Sigmoid colon (tissue), 7 donors: ENCODE results near the gene AMER3. TPM values are rescaled to one million over a fixed set of nuclear protein-coding genes. Genes with fewer than 3 reads are reported as not detected.

Experiments
- DNase-seq: peaks from one replicate; pipeline ENCODE4 v3.0.0-alpha.2; 2019
- H3K27ac ChIP-seq, 4 donors: fragments of 200-600 bp; sonication (generic); one replicate each; pipeline ENCODE4 v1.5.1; 2016 to 2019; ENCODE audit warnings: mild to moderate bottlenecking in 1 of 4
- H3K27me3 ChIP-seq, 3 donors: fragments of 200-600 bp; sonication (generic); one replicate each; pipeline ENCODE4 v1.5.1; 2019; ENCODE audit warnings: mild to moderate bottlenecking in 1 of 3
- H3K36me3 ChIP-seq, 4 donors: fragments of 200-600 bp; sonication (generic); one replicate each; pipeline ENCODE4 v1.5.1; 2016 to 2019
- H3K4me1 ChIP-seq, 4 donors: fragments of 200-600 bp; sonication (generic); one replicate each; pipeline ENCODE4 v1.5.1; 2017 to 2019
- H3K4me3 ChIP-seq, 4 donors: fragments of 200-600 bp; sonication (generic); one replicate each; pipeline ENCODE4 v1.5.1; 2017 to 2019; ENCODE audit warnings: mild to moderate bottlenecking in 2 of 4, moderate library complexity in 1 of 4
- H3K9me3 ChIP-seq, 4 donors: fragments of 200-600 bp in 3 of 4; sonication (generic) in 3 of 4; one replicate each; pipeline versions ENCODE4 v1.5.1 to v1.6.1; 2013 to 2019
- EP300 ChIP-seq, 4 donors: sonication (generic); formaldehyde crosslinking; IDR thresholded peaks; one replicate each; pipeline ENCODE4 v1.6.1; 2017; ENCODE audit warnings: antibody characterized with exemption in 4 of 4
- POLR2A ChIP-seq, 2 donors: fragments of 450-650 bp; IDR thresholded peaks; one replicate each; pipeline ENCODE4 v1.6.1; 2016; ENCODE audit warnings: antibody characterized with exemption in 2 of 2, mild to moderate bottlenecking in 2 of 2, moderate library complexity in 2 of 2
- POLR2AphosphoS5 ChIP-seq, 4 donors: sonication (generic); formaldehyde crosslinking; IDR thresholded peaks; one replicate each; pipeline ENCODE4 v1.6.1; 2017; ENCODE audit warnings: antibody characterized with exemption in 4 of 4
- WGBS, 2 donors: extraction: QIAGEN DNeasy Blood & Tissue Kit; methylation state at CpG; one replicate each; pipeline ENCODE4 v1.1.7; 2013; 5-methylcytosine and 5-hydroxymethylcytosine counted together
- intact Hi-C: fragments of 100-400 bp; cut with DNase I; formaldehyde crosslinking; loops from one replicate; pipeline ENCODE4 v1.15.1; 2023
- polyA plus RNA-seq, 3 donors: library from polyadenylated mRNA; stranded (reverse); fragments of 200-250 nt; gene quantifications; one replicate each; pipeline ENCODE4 v1.2.3, GENCODE V29; 2013
- total RNA-seq, 4 donors: library from RNA; depleted of rRNA; stranded (reverse); fragments of >200 nt; gene quantifications; one replicate each; pipeline ENCODE4 v1.1.0, GENCODE V29; 2016
- TF ChIP-seq, protein P1 (sequence below), 4 experiments: fragments of 450-650 bp in 3 of 4; fragments of 200-600 bp in 1 of 4; IDR thresholded peaks; one replicate each; pipeline ENCODE4 v1.5.1; 2016 to 2019; ENCODE audit warnings: antibody characterized with exemption in 4 of 4, mild to moderate bottlenecking in 3 of 4, moderate library complexity in 2 of 4
- donor health status: healthy with polysubstance abuse.
- donor health status: Bipolar disorder and iron deficiency.
- donor health status: healthy.

AMER3 gene
- total and polyA plus RNA-seq, 7 donors, result under 0.01 to 1.4 (median 0.28) TPM; not detected in 2

DNA sequence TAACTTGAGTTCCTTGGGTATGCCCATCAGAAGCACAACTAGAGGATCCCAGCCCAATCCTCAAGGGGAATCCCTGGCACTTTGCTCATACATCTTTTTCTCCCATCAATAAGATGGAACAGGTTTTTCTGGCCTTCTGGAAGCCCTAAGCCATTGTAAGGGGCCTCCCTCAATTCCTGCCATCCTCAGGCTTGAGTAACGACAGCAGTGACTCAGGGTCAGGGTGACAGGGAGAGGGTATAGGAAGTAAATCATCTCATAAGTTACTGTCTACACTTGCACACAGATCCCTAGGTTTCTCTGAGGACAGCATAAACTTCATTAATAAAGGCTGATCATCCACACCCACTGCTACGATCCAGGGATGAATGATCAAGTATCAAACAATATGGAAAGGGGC is 35.0 kb downstream of the AMER3 start:
- no peaks in the 10 kb centered on the region for H3K9me3 ChIP-seq
- H3K36me3 ChIP-seq, result no peaks in the 10 kb centered on the region
- WGBS, 2 donors, result 72 to 75% methylated on average over 2 of the region's 2 CpGs
- H3K27ac ChIP-seq, result no peak overlapping the region
- no peaks in the 10 kb centered on the region for H3K4me1 ChIP-seq
- DNase-seq, result no peak
- intact Hi-C loops, result no loop called here
- no peak overlapping the region for H3K4me3 ChIP-seq
- TF ChIP-seq, protein P1, sequence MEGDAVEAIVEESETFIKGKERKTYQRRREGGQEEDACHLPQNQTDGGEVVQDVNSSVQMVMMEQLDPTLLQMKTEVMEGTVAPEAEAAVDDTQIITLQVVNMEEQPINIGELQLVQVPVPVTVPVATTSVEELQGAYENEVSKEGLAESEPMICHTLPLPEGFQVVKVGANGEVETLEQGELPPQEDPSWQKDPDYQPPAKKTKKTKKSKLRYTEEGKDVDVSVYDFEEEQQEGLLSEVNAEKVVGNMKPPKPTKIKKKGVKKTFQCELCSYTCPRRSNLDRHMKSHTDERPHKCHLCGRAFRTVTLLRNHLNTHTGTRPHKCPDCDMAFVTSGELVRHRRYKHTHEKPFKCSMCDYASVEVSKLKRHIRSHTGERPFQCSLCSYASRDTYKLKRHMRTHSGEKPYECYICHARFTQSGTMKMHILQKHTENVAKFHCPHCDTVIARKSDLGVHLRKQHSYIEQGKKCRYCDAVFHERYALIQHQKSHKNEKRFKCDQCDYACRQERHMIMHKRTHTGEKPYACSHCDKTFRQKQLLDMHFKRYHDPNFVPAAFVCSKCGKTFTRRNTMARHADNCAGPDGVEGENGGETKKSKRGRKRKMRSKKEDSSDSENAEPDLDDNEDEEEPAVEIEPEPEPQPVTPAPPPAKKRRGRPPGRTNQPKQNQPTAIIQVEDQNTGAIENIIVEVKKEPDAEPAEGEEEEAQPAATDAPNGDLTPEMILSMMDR (IDR thresholded peaks at IDR 0.05), result no peak
- TF ChIP-seq POLR2AphosphoS5 (IDR thresholded peaks at IDR 0.05), result no peak
- H3K27me3 ChIP-seq, result no peaks in the 10 kb centered on the region

DNA sequence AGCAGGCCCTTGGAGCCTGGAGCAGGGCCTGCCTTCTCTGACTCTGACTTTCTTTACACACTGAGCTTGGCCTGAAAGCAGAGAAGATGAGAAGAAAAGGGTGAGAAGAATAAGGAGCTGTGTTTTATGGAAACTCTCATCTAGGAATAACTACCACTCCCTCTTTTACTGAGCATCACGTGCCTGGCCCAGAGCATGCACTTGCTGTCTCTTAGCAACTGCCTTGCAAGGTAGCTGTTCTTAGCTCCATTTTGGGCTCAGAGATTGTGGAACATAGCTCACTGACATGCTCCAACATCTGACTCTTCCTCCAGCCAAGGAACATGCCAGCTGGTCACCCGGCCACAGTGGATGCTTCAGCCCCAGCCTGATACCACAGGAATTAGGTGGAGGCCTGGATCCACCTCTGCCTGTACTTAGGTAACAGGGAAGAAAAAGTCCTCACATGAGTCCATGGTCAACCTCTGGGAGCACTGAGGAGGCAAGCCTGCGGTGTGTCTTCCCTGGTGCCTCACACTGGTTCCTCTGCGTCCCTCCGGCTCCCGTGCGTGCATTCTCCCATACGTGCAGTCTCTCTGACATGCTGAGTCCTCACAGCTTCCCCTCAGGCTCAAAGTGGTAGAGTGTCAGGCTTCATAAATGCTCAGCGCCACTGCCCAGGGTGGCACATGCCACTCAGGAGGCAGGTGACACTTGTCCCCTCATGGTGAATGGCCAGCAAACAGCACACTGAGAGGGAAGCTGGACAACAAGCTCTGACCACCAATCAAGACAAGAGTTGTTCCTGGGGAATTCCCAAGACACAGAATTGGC is 35.7 kb downstream of the AMER3 start:
- no peak overlapping the region for H3K27ac ChIP-seq
- no peak overlapping the region for H3K4me3 ChIP-seq
- TF ChIP-seq POLR2A (IDR thresholded peaks at IDR 0.05), result no peak
- no peak for TF ChIP-seq POLR2AphosphoS5 (IDR thresholded peaks at IDR 0.05)
- TF ChIP-seq, protein P1 (IDR thresholded peaks at IDR 0.05), result no peak
- no peak for TF ChIP-seq EP300 (IDR thresholded peaks at IDR 0.05)
- H3K27me3 ChIP-seq, result no peaks in the 10 kb centered on the region
- no peaks in the 10 kb centered on the region for H3K9me3 ChIP-seq
- H3K4me1 ChIP-seq, result no peaks in the 10 kb centered on the region
- intact Hi-C loops, result no loop called here
- WGBS, 2 donors, result 70 to 88% methylated on average over 9 of the region's 9 CpGs
- no peaks in the 10 kb centered on the region for H3K36me3 ChIP-seq
- no peak for DNase-seq

DNA sequence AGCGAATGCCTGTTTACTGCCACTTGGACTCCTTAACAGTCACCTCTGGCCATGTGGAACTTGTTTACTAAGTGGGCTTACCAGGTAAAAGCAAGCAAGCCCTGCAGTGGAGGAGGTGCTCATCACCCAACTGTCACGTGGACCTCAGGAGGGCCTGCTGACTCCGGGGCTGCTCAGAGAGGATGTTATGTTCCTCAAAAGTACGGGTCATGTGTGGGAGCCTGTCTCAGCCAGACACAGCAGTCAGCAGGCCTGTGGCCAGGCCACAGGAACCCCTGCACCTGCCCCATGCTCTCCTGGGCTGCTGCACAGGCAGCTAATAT is 36.2 kb downstream of the AMER3 start:
- Histone ChIP-seq H3K4me1 (no peaks in the 10 kb centered on the region), H3K27ac (no peak overlapping the region), H3K27me3 (no peaks in the 10 kb centered on the region), H3K4me3 (no peak overlapping the region), H3K9me3 (no peaks in the 10 kb centered on the region), H3K36me3 (no peaks in the 10 kb centered on the region)
- TF ChIP-seq, protein P1 (IDR thresholded peaks at IDR 0.05), result no peak
- TF ChIP-seq POLR2AphosphoS5 (IDR thresholded peaks at IDR 0.05), result no peak
- no peak for TF ChIP-seq EP300 (IDR thresholded peaks at IDR 0.05)
- TF ChIP-seq POLR2A (IDR thresholded peaks at IDR 0.05), result no peak
- intact Hi-C loops, result no loop called here
- DNase-seq, result no peak
- WGBS, 2 donors, result 12 to 44% methylated on average over 4 of the region's 4 CpGs

DNA sequence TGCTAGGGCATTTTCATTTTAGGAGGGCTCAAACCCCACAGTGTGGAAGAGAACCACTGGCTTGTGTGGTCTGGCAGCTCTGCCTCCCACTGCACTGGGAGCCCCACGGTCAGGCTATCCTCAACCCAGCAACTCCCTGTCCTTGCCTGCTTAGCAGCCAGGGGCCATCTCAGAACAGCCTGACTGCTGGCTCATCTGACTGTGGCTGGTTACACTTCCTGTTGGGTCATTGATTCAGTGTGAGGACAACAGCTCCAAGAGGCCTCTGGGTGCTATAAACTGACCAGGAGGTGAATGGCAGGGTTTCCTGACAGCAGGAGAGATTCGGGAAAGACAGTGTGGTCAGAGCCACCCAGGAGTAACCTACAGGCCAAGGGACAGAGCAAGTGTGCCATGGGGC is 40.1 kb downstream of the AMER3 start:
- intact Hi-C loops, result no loop called here
- Histone ChIP-seq H3K9me3 (no peaks in the 10 kb centered on the region), H3K36me3 (no peaks in the 10 kb centered on the region), H3K4me1 (peaks cover 0 to 15% (median 14%) of the 10 kb centered on the region in 4 donors), H3K27ac (no peak overlapping the region), H3K27me3 (no peaks in the 10 kb centered on the region), H3K4me3 (no peak overlapping the region)
- WGBS, 2 donors, result 65 to 76% methylated on average over 2 of the region's 2 CpGs
- no peak for TF ChIP-seq POLR2A (IDR thresholded peaks at IDR 0.05)
- no peak for TF ChIP-seq EP300 (IDR thresholded peaks at IDR 0.05)
- TF ChIP-seq, protein P1 (IDR thresholded peaks at IDR 0.05), result no peak
- TF ChIP-seq POLR2AphosphoS5 (IDR thresholded peaks at IDR 0.05), result no peak
- DNase-seq, result no peak

DNA sequence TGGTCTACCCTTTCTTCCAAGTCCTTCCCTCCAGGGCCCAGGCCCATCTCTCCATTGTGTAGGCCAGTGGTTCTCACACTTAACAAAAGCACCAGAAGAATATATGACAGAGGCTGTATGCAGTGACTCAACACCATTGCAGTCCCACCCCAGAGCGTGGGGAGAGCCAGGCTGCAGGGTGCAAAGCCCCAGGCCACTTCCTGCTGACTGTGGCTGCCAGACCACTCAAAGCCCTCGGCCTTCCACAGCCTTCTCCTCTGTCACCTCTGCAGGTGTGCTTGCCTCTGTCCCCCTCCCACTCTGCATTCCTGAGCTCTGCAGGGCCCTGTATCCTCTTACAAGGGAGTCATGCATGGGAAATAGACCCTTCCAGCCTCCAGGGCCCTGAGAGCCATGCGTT is 41.0 kb downstream of the AMER3 start:
- 66 to 74% methylated on average over 3 of the region's 3 CpGs for WGBS, 2 donors
- Histone ChIP-seq H3K27ac (no peak overlapping the region), H3K27me3 (no peaks in the 10 kb centered on the region), H3K36me3 (no peaks in the 10 kb centered on the region), H3K4me1 (peaks cover 0 to 15% (median 14%) of the 10 kb centered on the region in 4 donors), H3K4me3 (no peak overlapping the region), H3K9me3 (no peaks in the 10 kb centered on the region)
- DNase-seq, result no peak
- TF ChIP-seq POLR2AphosphoS5 (IDR thresholded peaks at IDR 0.05) (no peak), POLR2A (IDR thresholded peaks at IDR 0.05) (no peak), EP300 (IDR thresholded peaks at IDR 0.05) (no peak)
- TF ChIP-seq, protein P1 (IDR thresholded peaks at IDR 0.05), result no peak
- intact Hi-C loops, result no loop called here
